Prostate gland (tissue), 2 donors: ENCODE data around the gene BHLHA15.
A peak's percentile ranks its signal among the peaks of the same experiment; 100 is the strongest.

Source experiments
- CTCF ChIP-seq, 4 experiments: fragments of 200-600 bp in 2 of 4; fragments of 450-650 bp in 2 of 4; sonication (generic) in 2 of 4; IDR thresholded peaks; 1 replicate in 3 of 4; 2 replicates in 1 of 4; pipeline ENCODE4 v1.5.1; 2016 to 2019; ENCODE audit warnings: antibody characterized with exemption in 4 of 4, mild to moderate bottlenecking in 2 of 4, moderate library complexity in 2 of 4
- POLR2A ChIP-seq: fragments of 450-650 bp; IDR thresholded peaks from one replicate; pipeline ENCODE4 v1.6.1; 2016; ENCODE audit warnings: antibody characterized with exemption, mild to moderate bottlenecking
- POLR2AphosphoS5 ChIP-seq: sonication (generic); formaldehyde crosslinking; IDR thresholded peaks from one replicate; pipeline ENCODE4 v1.6.1; 2017; ENCODE audit warnings: antibody characterized with exemption

DNA sequence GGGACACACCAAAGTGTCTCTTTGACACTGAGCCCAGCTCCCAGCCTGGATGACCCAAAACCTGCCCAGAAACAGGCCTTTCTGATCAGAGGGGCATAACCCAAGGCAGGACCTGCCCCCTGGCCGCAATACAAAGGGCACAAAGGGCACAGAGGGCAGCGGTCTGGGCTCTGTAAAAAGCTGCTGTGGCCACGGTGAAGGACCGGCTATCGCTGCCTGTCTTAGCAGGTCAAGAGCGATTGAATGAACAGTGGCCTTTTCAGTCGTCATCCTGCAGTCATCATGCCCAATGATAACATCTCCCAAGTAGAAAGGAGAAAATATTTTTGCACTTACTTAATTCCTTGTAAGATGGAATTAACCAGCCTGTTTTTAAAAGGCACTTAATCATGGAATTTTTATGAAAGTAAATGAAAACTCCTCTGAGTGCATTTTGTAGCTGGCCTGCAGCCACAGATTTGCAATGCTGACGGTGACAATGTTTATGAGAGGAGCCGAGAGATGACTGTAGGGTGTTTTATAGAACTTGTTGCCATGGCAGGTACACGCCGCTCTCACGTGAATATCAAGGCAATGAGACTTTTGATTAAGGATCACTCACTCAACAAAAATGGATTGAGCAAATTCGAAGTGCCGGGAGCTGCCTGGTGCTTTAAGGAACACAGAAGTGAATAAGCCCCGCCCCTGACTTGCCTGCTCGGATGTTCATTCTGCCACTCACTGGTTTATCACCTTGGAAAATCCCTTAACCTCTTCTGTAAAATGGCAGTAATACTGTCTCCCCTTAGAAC, 47.3 kb upstream of the BHLHA15 start:
- TF ChIP-seq CTCF (IDR thresholded peaks at IDR 0.05) (no peak), POLR2AphosphoS5 (peak; percentile 72), POLR2A (no peak)
